ENCODE data around the gene F11. TPM values are rescaled to one million over a fixed set of nuclear protein-coding genes. Genes with fewer than 3 reads are reported as not detected.

Gene F11
- total RNA-seq (1.5 TPM), polyA plus RNA-seq (ENCODE audit: insufficient read depth, low read depth, low replicate concordance) (15.7 TPM)
- long read RNA-seq, donor 1 = 0 reads
- long read RNA-seq, donor 2 = 0 reads
- long read RNA-seq, donor 3 = 0 reads
- long read RNA-seq, donor 4 = 0 reads
- long read RNA-seq, donor 5 = 0 reads
- long read RNA-seq, donor 6 = 0 reads
- long read RNA-seq, donor 7, partial matches to known transcripts = 0 of 2 reads
- long read RNA-seq, donor 7, other reads (novel, unspliced or antisense) = 1 of 2 reads
- long read RNA-seq, donor 8 = 0 reads
- long read RNA-seq, donor 9 = 0 reads
- long read RNA-seq, donor 10, partial matches to known transcripts = 0 of 1 reads
- long read RNA-seq, donor 10, other reads (novel, unspliced or antisense) = 0 of 1 reads

DNA sequence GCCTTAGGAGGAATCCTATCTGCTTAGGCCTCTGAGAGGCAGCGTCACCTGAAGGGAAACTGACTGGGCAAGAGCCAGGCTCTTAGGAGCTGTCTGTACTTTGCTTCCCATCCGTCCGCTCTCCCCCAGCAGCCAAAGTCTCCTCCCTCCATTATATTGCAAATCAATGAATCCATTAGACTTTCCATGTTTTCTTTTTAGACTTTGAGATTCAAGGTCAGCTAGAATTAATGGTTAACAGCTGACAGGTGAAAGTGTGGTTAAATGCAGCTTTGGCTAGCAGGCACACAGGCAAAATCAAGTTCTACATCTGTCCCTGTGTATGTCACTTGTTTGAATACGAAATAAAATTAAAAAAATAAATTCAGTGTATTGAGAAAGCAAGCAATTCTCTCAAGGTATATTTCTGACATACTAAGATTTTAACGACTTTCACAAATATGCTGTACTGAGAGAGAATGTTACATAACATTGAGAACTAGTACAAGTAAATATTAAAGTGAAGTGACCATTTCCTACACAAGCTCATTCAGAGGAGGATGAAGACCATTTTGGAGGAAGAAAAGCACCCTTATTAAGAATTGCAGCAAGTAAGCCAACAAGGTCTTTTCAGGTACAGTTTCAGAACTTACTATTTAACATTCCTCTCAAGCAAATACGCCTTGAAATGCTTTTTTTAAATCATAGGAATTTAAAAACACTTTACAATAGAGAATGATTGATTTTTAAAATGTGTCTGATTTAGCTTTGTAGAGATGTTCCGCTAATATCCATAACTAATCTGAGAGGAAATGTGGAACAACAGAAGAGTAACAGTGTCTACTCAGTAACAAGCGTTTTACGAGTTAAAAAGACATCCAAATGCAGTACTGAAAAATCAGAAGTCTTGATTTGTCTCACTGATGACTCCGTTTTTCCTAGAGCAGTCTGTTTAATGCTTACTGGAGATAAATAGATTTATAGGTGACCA, at the start of gene F11:
Gene F11, plus strand, starts transcription at position 507 of the 970 bp plus-strand sequence. CDS start 948 bp downstream, outside the sequence.
- FAIRE-seq (peak; percentile 8), DNase-seq (peak in 2 of 5 donors; percentile 29 to 33)
- intact Hi-C loops (cut with DNase I) = no loop called here
- Histone ChIP-seq H3K4me1 (ENCODE audit: control insufficient read depth in 2 of 3, insufficient read depth in 2 of 3, low read depth in 1 of 3, low read length in 3 of 3) (peaks cover 0 to 6% (median 1%) of the 10 kb centered on the region in 3 donors), H3K27me3 (ENCODE audit: control insufficient read depth, insufficient read depth, low read length) (no peaks in the 10 kb centered on the region), H3K4me3 (ENCODE audit: low read length in 3 of 3) (peak within 1 kb of the TSS; percentile 8 to 77 (median 73)), H3K9me3 (ENCODE audit: control insufficient read depth in 2 of 3, insufficient read depth in 1 of 3, low read length in 3 of 3) (no peaks in the 10 kb centered on the region), H3K9ac (ENCODE audit: low read length in 3 of 3) (peak within 1 kb of the TSS in 2 of 3 donors; percentile 3 to 65), H3K36me3 (ENCODE audit: control insufficient read depth in 2 of 3, insufficient read depth in 3 of 3, low read length in 3 of 3) (peaks cover 0 to 3% (median 0%) of the 10 kb centered on the region in 3 donors), H3K27ac (ENCODE audit: low read depth in 2 of 2, low read length in 2 of 2) (peak within 1 kb of the TSS in 1 of 2 donors; percentile 56)
- TF ChIP-seq, protein P1, sequence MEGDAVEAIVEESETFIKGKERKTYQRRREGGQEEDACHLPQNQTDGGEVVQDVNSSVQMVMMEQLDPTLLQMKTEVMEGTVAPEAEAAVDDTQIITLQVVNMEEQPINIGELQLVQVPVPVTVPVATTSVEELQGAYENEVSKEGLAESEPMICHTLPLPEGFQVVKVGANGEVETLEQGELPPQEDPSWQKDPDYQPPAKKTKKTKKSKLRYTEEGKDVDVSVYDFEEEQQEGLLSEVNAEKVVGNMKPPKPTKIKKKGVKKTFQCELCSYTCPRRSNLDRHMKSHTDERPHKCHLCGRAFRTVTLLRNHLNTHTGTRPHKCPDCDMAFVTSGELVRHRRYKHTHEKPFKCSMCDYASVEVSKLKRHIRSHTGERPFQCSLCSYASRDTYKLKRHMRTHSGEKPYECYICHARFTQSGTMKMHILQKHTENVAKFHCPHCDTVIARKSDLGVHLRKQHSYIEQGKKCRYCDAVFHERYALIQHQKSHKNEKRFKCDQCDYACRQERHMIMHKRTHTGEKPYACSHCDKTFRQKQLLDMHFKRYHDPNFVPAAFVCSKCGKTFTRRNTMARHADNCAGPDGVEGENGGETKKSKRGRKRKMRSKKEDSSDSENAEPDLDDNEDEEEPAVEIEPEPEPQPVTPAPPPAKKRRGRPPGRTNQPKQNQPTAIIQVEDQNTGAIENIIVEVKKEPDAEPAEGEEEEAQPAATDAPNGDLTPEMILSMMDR (IDR thresholded peaks at IDR 0.05; ENCODE audit: borderline replicate concordance, extremely low read depth, insufficient read depth) = no peak

DNA sequence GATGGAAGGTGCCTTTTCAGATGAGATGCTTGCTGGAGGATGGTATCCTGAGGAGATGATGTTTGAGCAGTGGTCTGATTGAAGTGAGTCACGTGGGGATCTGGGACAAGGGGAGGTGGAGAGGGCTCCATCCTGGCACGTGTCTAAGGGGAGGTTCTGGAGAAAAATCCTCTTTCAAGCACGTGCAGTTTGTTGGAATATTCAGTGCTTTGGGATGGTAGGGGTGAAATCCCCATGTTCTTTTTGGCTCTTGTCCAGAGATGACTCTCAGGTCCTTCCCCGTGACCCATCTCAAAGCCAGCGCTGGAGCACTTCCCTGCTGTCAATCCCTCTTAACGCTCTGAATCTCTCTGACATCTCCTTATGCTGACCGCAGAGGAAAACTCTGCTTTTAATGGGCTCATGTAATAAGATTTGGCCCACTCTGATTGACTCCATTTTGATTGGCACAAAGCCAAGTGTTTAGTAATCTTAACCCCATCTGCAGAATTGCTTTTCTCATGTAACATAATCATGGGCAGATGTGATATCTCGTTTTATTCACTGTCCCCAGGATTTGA, 49.4 kb upstream of the F11 start:
- Histone ChIP-seq H3K27ac (ENCODE audit: low read depth in 2 of 2, low read length in 2 of 2) (no peak overlapping the region), H3K36me3 (ENCODE audit: control insufficient read depth in 2 of 3, insufficient read depth in 3 of 3, low read length in 3 of 3) (peaks cover 0 to 3% (median 0%) of the 10 kb centered on the region in 3 donors), H3K9ac (ENCODE audit: low read length in 3 of 3) (no peak overlapping the region), H3K4me3 (ENCODE audit: low read length in 3 of 3) (no peak overlapping the region), H3K4me1 (ENCODE audit: control insufficient read depth in 2 of 3, insufficient read depth in 2 of 3, low read depth in 1 of 3, low read length in 3 of 3) (no peaks in the 10 kb centered on the region), H3K9me3 (ENCODE audit: control insufficient read depth in 2 of 3, insufficient read depth in 1 of 3, low read length in 3 of 3) (no peaks in the 10 kb centered on the region), H3K27me3 (ENCODE audit: control insufficient read depth, insufficient read depth, low read length) (no peaks in the 10 kb centered on the region)
- intact Hi-C loops (cut with DNase I) = no loop called here
- FAIRE-seq (no peak), DNase-seq (peak in 1 of 5 donors; percentile 14)
- TF ChIP-seq, protein P1 (IDR thresholded peaks at IDR 0.05; ENCODE audit: borderline replicate concordance, extremely low read depth, insufficient read depth) = no peak

DNA sequence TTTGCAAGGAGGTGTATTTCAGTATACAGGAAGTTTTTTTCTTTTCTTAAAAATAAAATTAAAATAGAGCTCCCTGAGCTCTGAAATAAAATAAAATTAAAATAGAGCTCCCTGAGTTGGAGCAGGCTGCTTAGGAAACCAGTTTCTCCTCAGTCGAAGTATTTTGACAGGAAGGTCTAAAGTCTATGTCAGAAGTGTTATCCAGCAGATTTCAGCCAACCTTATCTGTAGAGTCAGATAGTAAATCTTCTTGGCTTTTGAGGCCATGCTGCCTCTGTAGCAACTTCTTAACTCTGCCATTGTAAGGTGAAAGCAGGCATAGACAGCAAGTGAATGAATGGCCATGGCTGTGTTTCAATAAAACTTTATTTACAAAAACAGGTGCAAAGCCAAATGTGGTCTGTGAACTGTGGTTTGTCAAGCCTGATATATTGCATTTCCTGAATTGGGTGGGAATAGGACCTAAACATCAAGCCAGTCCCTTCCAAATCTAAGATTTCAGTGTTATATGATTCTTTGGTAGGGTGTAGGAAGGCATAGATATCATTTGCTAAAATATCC, 48.2 kb upstream of the F11 start:
- H3K36me3 ChIP-seq (ENCODE audit: control insufficient read depth in 2 of 3, insufficient read depth in 3 of 3, low read length in 3 of 3) = no peaks in the 10 kb centered on the region
- DNase-seq (no peak), FAIRE-seq (no peak)
- no peak overlapping the region for H3K4me3 ChIP-seq (ENCODE audit: low read length in 3 of 3)
- no peaks in the 10 kb centered on the region for H3K9me3 ChIP-seq (ENCODE audit: control insufficient read depth in 2 of 3, insufficient read depth in 1 of 3, low read length in 3 of 3)
- no peaks in the 10 kb centered on the region for H3K27me3 ChIP-seq (ENCODE audit: control insufficient read depth, insufficient read depth, low read length)
- no peaks in the 10 kb centered on the region for H3K4me1 ChIP-seq (ENCODE audit: control insufficient read depth in 2 of 3, insufficient read depth in 2 of 3, low read depth in 1 of 3, low read length in 3 of 3)
- H3K27ac ChIP-seq (ENCODE audit: low read depth in 2 of 2, low read length in 2 of 2) = no peak overlapping the region
- no peak overlapping the region for H3K9ac ChIP-seq (ENCODE audit: low read length in 3 of 3)
- TF ChIP-seq, protein P1 (IDR thresholded peaks at IDR 0.05; ENCODE audit: borderline replicate concordance, extremely low read depth, insufficient read depth) = no peak
- intact Hi-C loops (cut with DNase I) = no loop called here

Data from kidney (tissue), 22 donors.